ENCODE data around the gene DHRS3.

DNA sequence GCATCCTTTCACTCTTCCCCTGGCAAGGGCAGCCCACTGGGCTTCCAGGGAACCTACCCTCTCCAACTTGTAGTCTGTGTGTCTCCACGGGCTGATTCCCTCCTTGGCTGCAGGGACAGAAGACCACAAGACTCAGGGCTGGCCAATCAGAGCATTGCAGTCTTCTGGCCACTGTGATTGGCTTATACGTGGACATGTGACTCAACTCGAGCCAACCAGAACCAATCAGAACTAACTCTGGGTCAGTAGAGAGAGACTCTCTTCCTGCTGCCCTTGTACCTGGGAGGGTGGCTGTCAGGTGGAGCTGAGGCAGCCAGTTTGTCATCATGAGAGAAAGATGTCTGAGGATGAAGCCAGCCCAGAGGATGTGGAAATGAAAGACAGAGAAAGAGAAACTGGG lies 64.0 kb downstream of the DHRS3 start:
- TF ChIP-seq, protein P1, sequence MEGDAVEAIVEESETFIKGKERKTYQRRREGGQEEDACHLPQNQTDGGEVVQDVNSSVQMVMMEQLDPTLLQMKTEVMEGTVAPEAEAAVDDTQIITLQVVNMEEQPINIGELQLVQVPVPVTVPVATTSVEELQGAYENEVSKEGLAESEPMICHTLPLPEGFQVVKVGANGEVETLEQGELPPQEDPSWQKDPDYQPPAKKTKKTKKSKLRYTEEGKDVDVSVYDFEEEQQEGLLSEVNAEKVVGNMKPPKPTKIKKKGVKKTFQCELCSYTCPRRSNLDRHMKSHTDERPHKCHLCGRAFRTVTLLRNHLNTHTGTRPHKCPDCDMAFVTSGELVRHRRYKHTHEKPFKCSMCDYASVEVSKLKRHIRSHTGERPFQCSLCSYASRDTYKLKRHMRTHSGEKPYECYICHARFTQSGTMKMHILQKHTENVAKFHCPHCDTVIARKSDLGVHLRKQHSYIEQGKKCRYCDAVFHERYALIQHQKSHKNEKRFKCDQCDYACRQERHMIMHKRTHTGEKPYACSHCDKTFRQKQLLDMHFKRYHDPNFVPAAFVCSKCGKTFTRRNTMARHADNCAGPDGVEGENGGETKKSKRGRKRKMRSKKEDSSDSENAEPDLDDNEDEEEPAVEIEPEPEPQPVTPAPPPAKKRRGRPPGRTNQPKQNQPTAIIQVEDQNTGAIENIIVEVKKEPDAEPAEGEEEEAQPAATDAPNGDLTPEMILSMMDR (IDR thresholded peaks at IDR 0.05 in 2 of 3, conservative IDR thresholded peaks at IDR 0.05 in 1 of 3; ENCODE audit: borderline replicate concordance in 1 of 3, insufficient read depth in 1 of 3, low read depth in 2 of 3, low read length in 2 of 3) = no peak
- TF ChIP-seq POLR2A (IDR thresholded peaks at IDR 0.05; ENCODE audit: borderline replicate concordance, extremely low read depth, insufficient read depth, insufficient read length) (no peak), EZH2phosphoT487 (IDR thresholded peaks at IDR 0.05; ENCODE audit: borderline replicate concordance) (no peak), TCF7L2 (IDR thresholded peaks at IDR 0.05; ENCODE audit: borderline replicate concordance, extremely low read depth, insufficient read depth, insufficient read length) (no peak), SP1 (IDR thresholded peaks at IDR 0.05; ENCODE audit: low read depth) (no peak), POLR2AphosphoS5 (IDR thresholded peaks at IDR 0.05; ENCODE audit: low read depth, low read length) (no peak), MAX (IDR thresholded peaks at IDR 0.05) (no peak), EZH2 (IDR thresholded peaks at IDR 0.05) (no peak), CEBPB (IDR thresholded peaks at IDR 0.05; ENCODE audit: low read depth) (no peak)
- TF ChIP-seq, protein P2, sequence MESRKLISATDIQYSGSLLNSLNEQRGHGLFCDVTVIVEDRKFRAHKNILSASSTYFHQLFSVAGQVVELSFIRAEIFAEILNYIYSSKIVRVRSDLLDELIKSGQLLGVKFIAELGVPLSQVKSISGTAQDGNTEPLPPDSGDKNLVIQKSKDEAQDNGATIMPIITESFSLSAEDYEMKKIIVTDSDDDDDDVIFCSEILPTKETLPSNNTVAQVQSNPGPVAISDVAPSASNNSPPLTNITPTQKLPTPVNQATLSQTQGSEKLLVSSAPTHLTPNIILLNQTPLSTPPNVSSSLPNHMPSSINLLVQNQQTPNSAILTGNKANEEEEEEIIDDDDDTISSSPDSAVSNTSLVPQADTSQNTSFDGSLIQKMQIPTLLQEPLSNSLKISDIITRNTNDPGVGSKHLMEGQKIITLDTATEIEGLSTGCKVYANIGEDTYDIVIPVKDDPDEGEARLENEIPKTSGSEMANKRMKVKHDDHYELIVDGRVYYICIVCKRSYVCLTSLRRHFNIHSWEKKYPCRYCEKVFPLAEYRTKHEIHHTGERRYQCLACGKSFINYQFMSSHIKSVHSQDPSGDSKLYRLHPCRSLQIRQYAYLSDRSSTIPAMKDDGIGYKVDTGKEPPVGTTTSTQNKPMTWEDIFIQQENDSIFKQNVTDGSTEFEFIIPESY (IDR thresholded peaks at IDR 0.05; ENCODE audit: extremely low read depth, insufficient replicate concordance, low read length) = no peak
- TF ChIP-seq, protein P3, sequence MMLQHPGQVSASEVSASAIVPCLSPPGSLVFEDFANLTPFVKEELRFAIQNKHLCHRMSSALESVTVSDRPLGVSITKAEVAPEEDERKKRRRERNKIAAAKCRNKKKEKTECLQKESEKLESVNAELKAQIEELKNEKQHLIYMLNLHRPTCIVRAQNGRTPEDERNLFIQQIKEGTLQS (IDR thresholded peaks at IDR 0.05) = no peak

Measured in HCT116 (cell line).